Stimulated activated CD8-positive, alpha-beta memory T cell treated with anti-CD3 and anti-CD28 coated beads, Interleukin-12 subunit alpha, Interleukin-12 subunit beta, amount 100 ng/mL, for 24 hours (primary cell): ENCODE data around the gene DEFB123.

ENCODE experiments used
- DNase-seq: peaks from one replicate; pipeline ENCODE4 v3.0.0-alpha.2; 2020; ENCODE audit errors: extremely low read depth

The DEFB123 gene

DNA sequence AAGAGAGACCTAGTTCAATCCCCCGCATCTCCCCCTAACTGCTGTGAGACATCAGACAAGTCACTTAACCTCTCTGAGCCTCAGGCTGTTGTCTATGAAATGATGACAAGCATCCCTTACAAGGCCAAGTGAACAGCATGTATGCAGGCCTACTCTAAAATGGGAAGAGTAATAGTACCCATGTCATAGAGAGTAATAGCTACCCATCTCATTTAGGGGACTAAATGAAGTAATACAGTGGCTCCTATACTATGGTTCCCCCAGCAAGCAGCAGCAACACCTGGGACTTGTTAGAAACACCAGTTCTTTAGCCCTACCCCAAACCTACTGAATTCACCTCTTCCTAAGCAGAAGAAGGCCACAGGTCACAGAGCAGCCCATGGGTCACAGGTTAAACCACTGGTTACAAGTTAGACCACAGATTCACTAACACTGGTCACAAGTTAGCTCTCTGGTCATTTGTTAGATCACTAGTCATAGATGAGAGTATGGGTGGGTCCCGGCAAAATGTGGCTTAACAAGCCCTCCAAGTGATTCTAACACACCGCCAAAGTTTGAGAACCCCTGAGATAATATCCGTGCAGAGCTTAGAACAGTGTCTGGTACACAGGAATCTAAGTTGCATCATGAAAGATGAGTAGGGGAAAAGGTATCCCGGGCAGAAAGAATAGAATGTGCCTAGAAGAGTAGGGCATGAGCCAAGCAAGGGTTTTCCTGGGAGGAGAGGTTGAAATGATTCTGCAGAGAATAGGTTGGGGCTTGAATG lies 33.1 kb downstream of the DEFB123 start:
- no peak for DNase-seq

DNA sequence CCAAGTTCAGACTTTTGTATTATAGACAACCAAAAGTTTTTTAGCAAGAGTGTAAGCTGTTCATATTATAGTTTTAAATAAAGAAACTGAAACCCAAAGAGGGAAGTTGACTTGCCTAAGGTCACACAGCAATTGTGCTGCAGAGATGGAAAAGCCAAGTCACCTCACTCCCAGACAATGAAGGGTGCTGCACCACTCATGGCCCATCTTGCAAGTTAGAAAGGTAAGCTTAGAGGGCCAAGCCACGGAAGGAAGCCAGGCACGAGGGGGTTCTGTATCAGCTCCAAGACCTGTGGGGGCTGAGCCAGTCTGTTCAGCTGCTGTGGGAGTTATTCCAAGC lies 33.6 kb downstream of the DEFB123 start:
- no peak for DNase-seq

DNA sequence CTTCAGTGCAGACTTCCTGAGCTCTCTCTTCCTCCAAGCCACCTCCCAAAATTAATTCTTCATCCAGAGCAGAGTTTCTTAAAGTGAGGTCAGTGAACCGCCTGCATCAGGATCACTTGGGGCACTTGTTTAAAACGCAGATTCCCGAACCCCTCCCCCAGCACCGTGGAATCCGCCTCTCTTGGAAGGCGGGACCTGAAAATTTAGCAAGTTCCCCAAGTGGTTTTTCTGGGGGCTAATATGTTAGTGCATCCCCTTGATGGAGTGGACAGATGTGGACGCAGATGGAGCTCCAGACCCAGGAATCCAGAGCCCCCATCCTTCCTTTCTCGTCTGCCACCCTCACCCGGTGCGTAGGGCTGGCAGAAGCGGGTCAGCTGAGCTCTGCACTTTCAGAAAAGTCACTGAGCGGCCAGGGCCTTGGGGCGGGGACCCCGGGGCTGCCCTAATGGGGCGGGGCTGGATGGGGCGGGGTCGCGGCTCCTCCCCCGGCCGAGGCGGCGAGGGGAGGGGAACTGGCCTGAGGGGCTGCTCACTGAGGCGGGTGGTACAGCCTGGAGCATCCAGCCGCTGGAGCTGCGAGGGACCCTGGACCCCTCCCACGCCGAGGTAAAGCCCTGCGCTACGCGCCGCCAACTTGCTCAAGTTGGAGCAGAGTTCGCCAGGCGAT lies 34.5 kb downstream of the DEFB123 start, which contains the start of the genes DEFB124 and REM1:
TSS of gene DEFB124 (minus strand) at position 370 of the 670 bp plus-strand sequence. CDS start 2,114 bp downstream, outside the sequence.
TSS of gene REM1 (plus strand) at position 531 of the 670 bp plus-strand sequence. CDS start 1,158 bp downstream, outside the sequence.
- no peak for DNase-seq

DNA sequence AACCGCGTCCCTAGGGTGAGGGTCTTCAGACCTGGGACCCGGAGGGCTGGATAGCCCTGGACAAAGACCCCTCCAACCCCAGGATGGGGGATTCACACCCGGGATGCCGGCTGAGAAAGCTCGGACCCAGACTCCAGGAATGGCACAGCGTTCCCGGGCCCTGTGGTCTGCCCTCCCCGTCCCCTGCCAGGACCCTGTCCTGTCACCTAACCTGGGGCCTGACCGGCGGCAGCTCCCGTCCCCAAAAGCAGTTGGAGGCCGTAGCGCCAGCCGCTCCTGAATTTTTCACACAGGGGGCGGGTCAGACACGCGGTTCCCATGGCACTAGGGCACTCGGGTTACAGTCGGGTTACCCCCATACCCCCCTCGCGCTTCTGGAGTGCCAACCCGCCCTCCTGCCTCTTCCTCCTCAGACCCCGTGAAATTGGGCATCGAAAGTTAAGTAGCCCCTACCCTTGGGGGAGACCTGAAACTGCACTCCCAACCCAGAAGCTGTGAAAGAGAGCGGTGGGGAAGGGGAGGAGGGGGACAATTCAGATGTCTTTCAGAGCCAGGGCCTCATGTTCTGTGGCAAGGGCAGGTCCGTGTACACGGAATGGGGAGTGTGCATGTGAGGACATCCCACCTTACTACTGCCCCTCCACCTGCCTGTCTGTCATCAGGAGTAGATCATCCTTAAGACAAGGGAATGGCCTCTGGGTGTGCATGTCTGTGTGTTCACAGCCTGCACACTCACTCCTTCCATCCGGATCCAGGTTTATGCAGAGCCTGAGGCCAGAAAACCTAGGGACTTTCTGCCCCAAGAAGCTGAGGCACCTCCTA lies 35.3 kb downstream of the DEFB123 start:
- DNase-seq: no peak

DNA sequence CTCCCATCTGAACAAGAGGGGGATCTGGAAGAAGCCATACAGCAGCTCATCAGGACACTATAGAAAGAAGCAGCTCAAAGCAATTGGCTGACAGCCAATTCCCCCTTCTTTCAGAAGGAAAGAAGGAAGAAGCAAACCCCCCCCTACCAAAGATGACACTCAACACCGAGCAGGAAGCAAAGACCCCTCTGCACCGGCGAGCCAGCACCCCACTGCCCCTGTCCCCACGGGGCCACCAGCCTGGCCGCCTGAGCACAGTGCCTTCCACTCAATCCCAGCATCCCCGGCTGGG lies 35.8 kb downstream of the DEFB123 start:
- DNase-seq: no peak

DNA sequence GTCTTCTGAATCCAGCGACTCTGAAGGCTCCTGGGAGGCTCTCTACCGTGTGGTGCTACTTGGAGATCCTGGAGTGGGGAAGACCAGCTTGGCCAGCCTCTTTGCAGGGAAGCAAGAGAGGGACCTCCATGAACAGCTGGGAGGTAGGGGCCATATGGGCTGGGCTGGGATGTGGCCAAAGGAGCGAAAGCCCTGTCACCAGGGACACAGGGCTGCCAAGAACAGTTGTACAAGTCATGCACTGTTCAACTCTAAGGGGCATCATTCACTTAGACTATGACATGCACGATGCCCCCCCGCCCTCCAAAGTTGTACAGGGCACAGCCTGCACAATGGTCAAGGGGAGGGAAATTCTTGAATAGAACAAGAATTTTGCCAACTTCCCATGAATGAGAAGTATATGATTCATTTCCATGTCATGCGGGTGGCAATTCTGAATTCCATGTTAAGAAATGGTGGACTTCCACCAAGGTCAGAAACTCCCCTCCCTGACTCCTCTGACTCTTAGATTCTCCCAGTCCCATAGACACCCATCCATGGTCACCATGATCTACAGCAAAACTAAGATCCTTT lies 36.3 kb downstream of the DEFB123 start:
- DNase-seq: no peak

DNA sequence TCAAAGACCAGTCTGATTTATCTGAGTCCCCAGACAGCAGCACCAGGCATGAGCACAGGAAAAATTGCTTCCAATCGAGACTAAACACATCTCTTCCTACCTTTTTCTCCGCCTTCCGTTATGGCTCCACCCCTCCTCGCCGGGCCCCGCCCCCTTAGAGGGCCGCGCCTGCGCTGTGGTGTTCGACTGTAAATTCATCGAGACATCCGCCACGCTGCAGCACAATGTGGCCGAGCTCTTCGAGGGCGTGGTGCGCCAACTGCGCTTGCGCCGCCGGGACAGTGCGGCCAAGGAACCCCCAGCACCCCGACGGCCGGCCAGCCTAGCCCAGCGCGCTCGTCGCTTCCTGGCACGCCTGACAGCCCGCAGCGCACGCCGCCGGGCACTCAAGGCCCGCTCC lies 43.6 kb downstream of the DEFB123 start:
- DNase-seq: no peak

DNA sequence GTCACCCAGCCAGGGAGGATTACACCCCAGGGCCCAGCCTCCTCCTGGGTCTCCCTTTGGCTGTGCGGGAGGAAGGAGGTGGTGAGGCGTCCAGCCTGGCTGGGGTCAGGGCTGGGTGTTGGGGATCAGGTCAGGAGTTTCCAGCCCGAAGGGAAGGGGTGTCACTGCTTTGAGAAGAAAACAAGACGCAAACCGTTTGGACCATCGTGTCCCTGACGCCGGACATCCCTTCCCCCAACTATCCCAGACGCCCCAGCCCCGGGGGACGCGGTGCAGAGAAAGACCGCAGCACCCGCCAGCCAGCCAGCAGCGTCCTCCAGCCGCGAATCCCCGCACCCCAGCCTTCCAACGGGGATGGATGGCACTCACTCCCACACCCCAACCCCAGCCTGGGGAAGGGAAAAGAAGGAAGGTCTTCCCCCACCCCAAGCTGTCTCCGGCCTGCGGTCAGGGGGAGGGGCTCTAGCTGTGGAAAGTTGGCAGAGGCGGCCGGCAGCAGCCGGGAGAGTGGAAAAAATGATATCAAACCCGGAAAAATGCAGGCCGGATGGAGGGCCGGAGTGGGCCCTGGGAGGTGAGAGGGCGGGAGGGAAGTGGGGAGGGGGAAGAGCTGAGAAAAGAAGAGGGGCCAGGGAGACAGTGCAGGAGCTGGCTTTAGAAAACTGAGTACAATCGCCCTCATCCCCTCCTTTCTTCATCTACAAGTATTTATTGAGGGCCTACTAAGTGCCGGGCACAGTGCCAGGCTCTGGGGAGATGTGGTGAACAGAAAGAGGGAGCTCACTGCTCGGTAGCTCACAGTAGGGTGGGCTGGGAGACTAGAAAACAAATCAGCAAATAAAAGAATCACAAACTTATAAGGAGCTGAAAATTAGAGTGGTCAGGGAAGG lies 45.3 kb downstream of the DEFB123 start:
- no peak for DNase-seq

DNA sequence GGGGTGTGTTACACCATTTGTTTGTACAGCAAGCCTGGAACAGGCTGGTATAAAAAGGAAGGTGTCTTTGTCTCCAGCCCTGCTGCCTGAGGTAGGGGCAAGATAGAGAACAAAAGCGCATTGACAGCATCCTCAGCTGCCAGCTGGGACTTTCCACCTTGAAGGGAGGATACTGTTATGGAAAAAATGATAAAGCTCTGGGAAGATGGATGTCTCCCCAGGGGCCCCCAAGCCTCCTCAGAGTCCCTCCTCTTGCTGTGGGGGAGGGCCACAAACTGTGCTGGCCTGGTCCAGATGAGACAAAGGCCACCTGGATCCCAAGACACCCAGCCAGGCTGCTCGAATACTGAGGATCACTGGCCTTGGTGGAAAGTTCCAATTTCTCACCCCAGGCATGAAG lies 47.7 kb downstream of the DEFB123 start:
- no peak for DNase-seq

DNA sequence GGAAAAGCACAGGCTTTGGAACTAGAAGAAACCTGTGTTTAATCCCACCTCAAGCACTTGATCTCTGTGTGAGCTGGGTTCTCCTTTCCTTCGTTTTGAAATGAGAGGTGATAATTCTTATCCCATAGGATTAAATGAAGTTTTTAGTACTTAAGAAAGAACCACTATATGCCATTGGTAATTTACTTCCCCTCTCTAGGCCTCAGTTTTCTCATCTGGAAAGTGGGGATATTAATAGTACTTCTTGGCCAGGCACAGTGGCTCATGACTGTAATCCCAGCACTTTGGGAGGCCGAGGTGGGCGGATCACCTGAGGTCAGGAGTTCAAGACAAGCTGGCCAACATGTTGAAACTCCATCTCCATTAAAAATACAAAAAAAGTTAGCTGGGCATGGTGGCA lies 48.7 kb downstream of the DEFB123 start:
- DNase-seq: no peak

DNA sequence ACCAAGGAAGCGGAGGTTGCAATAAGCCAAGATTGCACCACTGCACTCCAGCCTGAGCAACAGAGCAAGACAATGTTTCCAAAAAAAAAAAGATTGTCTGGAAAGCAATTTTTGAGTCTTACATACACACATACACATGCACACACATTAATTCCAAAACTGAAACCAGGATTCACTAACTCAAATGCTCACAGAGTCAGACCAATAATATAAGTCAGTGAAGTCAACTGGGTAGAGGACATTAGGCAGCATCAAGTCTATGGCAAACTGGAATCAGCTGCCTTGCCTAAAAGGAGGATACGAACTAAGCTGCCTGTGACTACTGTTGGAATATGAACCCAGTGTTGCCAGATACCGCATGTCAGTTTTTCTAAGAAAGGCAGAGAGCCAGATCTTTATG lies 50.3 kb downstream of the DEFB123 start:
- DNase-seq: no peak

DNA sequence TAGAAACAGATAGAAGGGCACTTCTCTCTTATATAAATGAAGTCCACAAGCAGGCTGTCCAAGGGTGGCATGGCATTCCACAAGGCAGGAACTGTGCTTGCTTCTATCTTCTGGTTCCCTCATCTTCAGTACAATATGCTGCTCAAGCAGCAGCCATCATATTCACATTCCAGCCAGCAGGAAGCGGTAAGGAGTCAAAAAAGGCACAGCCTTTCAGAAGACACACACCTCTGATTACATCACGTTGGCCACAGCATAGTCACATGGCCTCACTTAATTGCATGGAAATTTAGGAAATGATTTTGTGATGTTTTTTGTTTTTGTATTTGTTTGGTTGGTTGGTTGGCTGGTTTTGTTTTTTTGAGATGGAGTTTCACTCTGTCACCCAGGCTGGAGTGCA lies 53.7 kb downstream of the DEFB123 start:
- no peak for DNase-seq

DNA sequence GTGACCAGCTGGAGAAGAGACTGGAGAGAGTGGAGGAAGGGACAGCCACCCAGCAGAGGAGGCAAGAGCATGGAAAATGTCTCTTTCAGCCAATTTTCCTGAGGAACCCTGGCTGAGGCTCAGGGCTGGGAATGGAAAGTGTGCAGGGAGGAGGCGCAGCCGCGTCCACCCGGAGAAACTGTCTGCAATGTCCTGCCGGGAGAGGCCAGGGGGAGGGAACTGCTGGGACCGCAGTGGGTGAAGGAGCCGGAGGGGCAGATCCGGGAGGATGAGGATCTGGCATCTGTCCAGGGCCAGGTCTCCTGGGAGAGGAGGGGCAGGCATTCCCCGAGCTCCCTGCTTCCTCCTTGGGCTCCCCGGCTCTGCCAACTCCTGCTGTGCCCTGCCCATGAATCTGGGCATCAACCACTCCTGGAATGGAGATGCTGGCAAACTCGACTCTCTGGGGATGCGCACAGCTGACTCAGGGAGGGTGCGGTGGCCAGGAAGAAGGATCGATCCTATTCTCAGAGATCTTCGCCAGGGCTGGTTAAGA lies 56.4 kb downstream of the DEFB123 start:
- DNase-seq: no peak

DNA sequence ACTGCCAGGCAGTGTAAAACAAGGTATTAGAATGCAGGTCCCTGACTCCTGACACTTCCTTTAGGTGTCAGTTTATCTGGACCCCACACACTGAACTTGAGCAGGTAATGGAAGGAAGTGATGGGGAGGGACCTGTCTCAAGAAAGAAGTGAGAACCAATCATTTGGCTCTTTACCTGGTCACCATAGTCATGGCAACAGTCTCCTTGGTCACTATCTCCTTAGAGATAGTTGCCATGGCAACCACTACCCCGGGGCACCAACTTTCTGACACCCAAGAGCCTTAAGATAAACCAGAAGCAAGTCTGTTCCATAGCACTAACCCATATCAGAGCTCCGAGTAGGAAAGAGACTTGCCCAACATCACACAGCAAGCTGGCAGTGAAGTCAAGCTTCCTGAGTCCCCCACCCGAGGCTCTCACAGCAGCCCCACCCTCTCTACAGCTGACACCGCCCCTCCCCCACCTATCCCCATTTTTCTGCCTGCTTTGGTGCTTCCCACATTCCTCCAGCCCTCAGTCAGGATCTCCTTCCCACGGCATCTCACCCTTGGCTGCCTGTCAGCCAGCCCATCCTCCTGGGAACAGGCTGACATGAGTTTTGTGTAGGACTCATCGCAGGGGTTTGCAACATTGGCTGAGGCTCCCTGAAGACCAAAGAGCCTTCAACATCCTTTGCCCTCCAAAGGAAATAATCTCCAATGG lies 57.6 kb downstream of the DEFB123 start:
- no peak for DNase-seq
